ENCODE measurements around the gene MMEL1. TPM values are rescaled to one million over a fixed set of nuclear protein-coding genes. Genes with fewer than 3 reads are reported as not detected.

The MMEL1 gene
- total and polyA plus RNA-seq, 2 experiments from 2014 or later = 0.93 to 1.8 TPM

DNA sequence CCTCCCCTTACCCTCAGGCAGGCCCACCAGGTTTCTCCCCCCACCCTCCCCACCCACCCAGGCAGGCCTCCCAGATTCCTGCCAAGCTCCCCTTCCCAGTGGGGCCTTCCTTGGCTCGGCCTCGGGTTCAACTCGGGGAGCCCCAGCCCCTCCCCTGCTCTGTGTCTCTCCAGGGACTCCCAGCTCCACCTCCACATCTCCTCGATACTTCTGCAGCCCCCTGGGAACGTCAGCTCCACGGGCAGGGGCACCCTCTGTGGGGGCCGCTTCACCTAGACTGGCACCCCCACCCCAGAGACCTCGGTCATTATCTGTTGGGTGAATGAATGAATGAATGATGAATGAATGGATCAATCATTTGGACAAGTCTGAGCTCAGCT lies 775 bp downstream of the MMEL1 start:
- no peak overlapping the region for H3K27ac ChIP-seq

DNA sequence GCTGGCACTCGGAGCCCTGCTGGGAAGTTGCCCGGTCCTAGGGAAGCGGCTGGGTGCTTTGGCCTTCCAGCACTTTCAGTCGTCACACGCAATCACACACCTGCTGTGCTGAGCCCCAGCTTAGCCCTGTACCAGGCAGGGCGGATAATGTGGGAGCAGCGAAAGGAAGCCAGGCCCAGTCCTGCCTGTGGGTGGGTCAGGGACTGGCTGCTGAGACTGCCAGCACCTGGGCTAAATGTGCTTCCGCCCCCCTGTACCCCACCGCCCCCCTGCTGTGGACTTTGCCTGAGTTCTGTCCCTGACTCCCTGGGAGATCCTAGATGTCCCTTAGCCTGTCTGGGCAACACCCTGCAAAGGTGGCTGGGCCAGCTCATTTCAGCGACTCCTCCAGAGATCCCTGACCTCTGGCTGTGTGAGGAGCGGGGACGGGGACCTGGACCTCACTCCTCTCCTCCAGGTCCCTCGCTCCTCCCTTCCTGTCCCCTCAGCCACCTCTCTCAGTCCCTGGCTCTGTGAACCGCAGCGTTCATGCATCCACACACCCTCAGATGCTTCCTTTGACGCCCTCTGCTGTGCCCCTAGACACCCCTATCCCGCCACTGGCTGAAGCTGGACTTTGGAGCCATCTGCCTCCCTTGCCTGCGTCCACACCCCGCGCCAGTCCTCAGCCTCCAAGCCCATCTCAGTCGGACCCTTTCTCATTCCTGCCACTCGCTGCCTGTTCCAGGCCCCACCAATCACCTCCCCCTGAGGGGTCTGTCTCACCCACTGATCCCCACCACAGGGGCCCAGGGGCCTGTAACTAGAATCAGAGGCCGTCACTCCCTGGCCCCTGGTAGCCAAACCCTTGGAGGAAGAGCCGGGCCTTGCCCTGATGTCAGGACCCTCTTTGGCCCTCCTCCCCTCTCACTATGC lies 1.4 kb downstream of the MMEL1 start:
- Histone ChIP-seq H3K36me3 (replicated peaks; ENCODE audit: insufficient read depth, low read depth) (no peaks in the 10 kb centered on the region), H3K9me2 (replicated peaks; ENCODE audit: insufficient read depth) (no peaks in the 10 kb centered on the region), H3K79me2 (no peaks in the 10 kb centered on the region), H3K27ac (no peak overlapping the region), H3K27me3 (peaks cover 38% of the 10 kb centered on the region), H3K4me2 (peak overlapping the region; percentile 49), H4K20me1 (ENCODE audit: insufficient read depth, poor library complexity, severe bottlenecking) (no peaks in the 10 kb centered on the region), H2AFZ (no peak overlapping the region), H3K4me1 (ENCODE audit: insufficient read depth) (peaks cover 11% of the 10 kb centered on the region), H3K9me3 (ENCODE audit: low read depth) (no peaks in the 10 kb centered on the region), H3K4me3 (no peak overlapping the region)
- peak; percentile 55 for DNase-seq (ENCODE audit: low spot score)
- TF ChIP-seq EZH2 (IDR thresholded peaks at IDR 0.05; ENCODE audit: borderline replicate concordance) (no peak), EZH2phosphoT487 (IDR thresholded peaks at IDR 0.05; ENCODE audit: low read depth, severe bottlenecking, unreplicated experiment) (no peak)
- TF ChIP-seq, protein P1, sequence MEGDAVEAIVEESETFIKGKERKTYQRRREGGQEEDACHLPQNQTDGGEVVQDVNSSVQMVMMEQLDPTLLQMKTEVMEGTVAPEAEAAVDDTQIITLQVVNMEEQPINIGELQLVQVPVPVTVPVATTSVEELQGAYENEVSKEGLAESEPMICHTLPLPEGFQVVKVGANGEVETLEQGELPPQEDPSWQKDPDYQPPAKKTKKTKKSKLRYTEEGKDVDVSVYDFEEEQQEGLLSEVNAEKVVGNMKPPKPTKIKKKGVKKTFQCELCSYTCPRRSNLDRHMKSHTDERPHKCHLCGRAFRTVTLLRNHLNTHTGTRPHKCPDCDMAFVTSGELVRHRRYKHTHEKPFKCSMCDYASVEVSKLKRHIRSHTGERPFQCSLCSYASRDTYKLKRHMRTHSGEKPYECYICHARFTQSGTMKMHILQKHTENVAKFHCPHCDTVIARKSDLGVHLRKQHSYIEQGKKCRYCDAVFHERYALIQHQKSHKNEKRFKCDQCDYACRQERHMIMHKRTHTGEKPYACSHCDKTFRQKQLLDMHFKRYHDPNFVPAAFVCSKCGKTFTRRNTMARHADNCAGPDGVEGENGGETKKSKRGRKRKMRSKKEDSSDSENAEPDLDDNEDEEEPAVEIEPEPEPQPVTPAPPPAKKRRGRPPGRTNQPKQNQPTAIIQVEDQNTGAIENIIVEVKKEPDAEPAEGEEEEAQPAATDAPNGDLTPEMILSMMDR (IDR thresholded peaks at IDR 0.05; ENCODE audit: poor library complexity) = no peak
- WGBS (ENCODE audit: low lambda C conversion rate, missing lambda C conversion rate) = 72% methylated on average over 20 of the region's 24 CpGs

More for the DNA sequence above, 775 bp downstream of the MMEL1 start:
- Histone ChIP-seq H3K4me3 (no peak overlapping the region), H3K4me2 (no peak overlapping the region), H3K27me3 (peaks cover 31% of the 10 kb centered on the region), H3K4me1 (ENCODE audit: insufficient read depth) (peaks cover 14% of the 10 kb centered on the region), H3K79me2 (no peaks in the 10 kb centered on the region), H3K9me2 (replicated peaks; ENCODE audit: insufficient read depth) (no peaks in the 10 kb centered on the region), H3K36me3 (replicated peaks; ENCODE audit: insufficient read depth, low read depth) (no peaks in the 10 kb centered on the region), H4K20me1 (ENCODE audit: insufficient read depth, poor library complexity, severe bottlenecking) (no peaks in the 10 kb centered on the region), H3K9me3 (ENCODE audit: low read depth) (no peaks in the 10 kb centered on the region), H2AFZ (no peak overlapping the region)
- 75% methylated on average over 5 of the region's 8 CpGs for WGBS (ENCODE audit: low lambda C conversion rate, missing lambda C conversion rate)
- TF ChIP-seq EZH2phosphoT487 (IDR thresholded peaks at IDR 0.05; ENCODE audit: low read depth, severe bottlenecking, unreplicated experiment) (no peak), EZH2 (IDR thresholded peaks at IDR 0.05; ENCODE audit: borderline replicate concordance) (no peak)
- TF ChIP-seq, protein P1 (IDR thresholded peaks at IDR 0.05; ENCODE audit: poor library complexity) = no peak
- no peak for DNase-seq (ENCODE audit: low spot score)

GRCh38 chr1:2630498-2631135 lies 2.2 kb downstream of the MMEL1 start:
- H4K20me1 ChIP-seq (ENCODE audit: insufficient read depth, poor library complexity, severe bottlenecking) = no peaks in the 10 kb centered on the region
- no peak overlapping the region for H3K4me3 ChIP-seq
- H3K9me3 ChIP-seq (ENCODE audit: low read depth) = no peaks in the 10 kb centered on the region
- DNase-seq (ENCODE audit: low spot score) = no peak
- H3K9me2 ChIP-seq (replicated peaks; ENCODE audit: insufficient read depth) = no peaks in the 10 kb centered on the region
- no peaks in the 10 kb centered on the region for H3K36me3 ChIP-seq (replicated peaks; ENCODE audit: insufficient read depth, low read depth)
- over 99% methylated on average over 35 of the region's 35 CpGs for WGBS (ENCODE audit: low lambda C conversion rate, missing lambda C conversion rate)
- no peak overlapping the region for H3K27ac ChIP-seq
- no peak overlapping the region for H3K4me2 ChIP-seq
- TF ChIP-seq EZH2phosphoT487 (IDR thresholded peaks at IDR 0.05; ENCODE audit: low read depth, severe bottlenecking, unreplicated experiment) (no peak), EZH2 (IDR thresholded peaks at IDR 0.05; ENCODE audit: borderline replicate concordance) (no peak)
- TF ChIP-seq, protein P1 (IDR thresholded peaks at IDR 0.05; ENCODE audit: poor library complexity) = no peak
- no peak overlapping the region for H2AFZ ChIP-seq
- no peaks in the 10 kb centered on the region for H3K79me2 ChIP-seq
- peaks cover 11% of the 10 kb centered on the region for H3K4me1 ChIP-seq (ENCODE audit: insufficient read depth)
- H3K27me3 ChIP-seq = peaks cover 45% of the 10 kb centered on the region

All from hepatocyte (in vitro differentiated cells).